ENCODE results near the gene RFX8.

GRCh38 chr2:101500180-101500579 is 25.3 kb upstream of the RFX8 start:
- TF ChIP-seq POLR2A (IDR thresholded peaks at IDR 0.05; ENCODE audit: low read depth, low read length) (no peak), CTCF (IDR thresholded peaks at IDR 0.05; ENCODE audit: extremely low read depth in 1 of 2, insufficient read depth in 1 of 2, low read depth in 1 of 2, low read length in 2 of 2) (no peak), POLR2AphosphoS5 (IDR thresholded peaks at IDR 0.05; ENCODE audit: insufficient read depth, low read depth, low read length) (no peak)

All from endothelial cell of umbilical vein (primary cell).